ENCODE measurements around the gene TBRG4. TPM values are rescaled to one million over a fixed set of nuclear protein-coding genes. Genes with fewer than 3 reads are reported as not detected.

TBRG4 gene
- total and polyA plus RNA-seq, 8 donors: 15.6 to 39.8 (median 25.2) TPM

GRCh38 chr7:45086331-45087065, 25.0 kb downstream of the TBRG4 start:
- intact Hi-C loops (cut with DNase I): no loop called here
- no peak for FAIRE-seq

GRCh38 chr7:45085619-45086200, 25.8 kb downstream of the TBRG4 start:
- intact Hi-C loops (cut with DNase I): no loop called here
- FAIRE-seq: no peak
- no peak for TF ChIP-seq CTCF (IDR thresholded peaks at IDR 0.05)

More at GRCh38 chr7:45086331-45087065, 25.0 kb downstream of the TBRG4 start:
- H3K36me3 ChIP-seq: no peaks in the 10 kb centered on the region
- DNase-seq (peak in 2 of 6 donors; percentile 40 to 45), ATAC-seq (no peak)
- H3K4me1 ChIP-seq: no peaks in the 10 kb centered on the region
- WGBS, 2 donors: 71 to 78% methylated on average over 15 of the region's 15 CpGs
- no peak overlapping the region for H3K4me3 ChIP-seq
- TF ChIP-seq CTCF (IDR thresholded peaks at IDR 0.05): no peak
- H3K9me3 ChIP-seq: no peaks in the 10 kb centered on the region
- H3K27ac ChIP-seq: no peak overlapping the region
- no peaks in the 10 kb centered on the region for H3K27me3 ChIP-seq

GRCh38 chr7:45084901-45085618, 26.4 kb downstream of the TBRG4 start:
- Histone ChIP-seq H3K36me3 (no peaks in the 10 kb centered on the region), H3K9me3 (no peaks in the 10 kb centered on the region), H3K4me1 (no peaks in the 10 kb centered on the region), H3K27ac (no peak overlapping the region), H3K4me3 (no peak overlapping the region), H3K27me3 (no peaks in the 10 kb centered on the region)
- ATAC-seq (no peak), DNase-seq (peak in 2 of 6 donors; percentile 38 to 51), FAIRE-seq (no peak)
- 78 to 89% methylated on average over 19 to 24 of the region's 24 CpGs for WGBS, 2 donors
- no peak for TF ChIP-seq CTCF (IDR thresholded peaks at IDR 0.05)
- intact Hi-C loops (cut with DNase I): no loop called here

More at GRCh38 chr7:45085619-45086200, 25.8 kb downstream of the TBRG4 start:
- Histone ChIP-seq H3K4me3 (no peak overlapping the region), H3K27me3 (no peaks in the 10 kb centered on the region), H3K36me3 (no peaks in the 10 kb centered on the region), H3K4me1 (no peaks in the 10 kb centered on the region), H3K9me3 (no peaks in the 10 kb centered on the region), H3K27ac (no peak overlapping the region)
- 77 to 84% methylated on average over 17 to 23 of the region's 23 CpGs for WGBS, 2 donors
- ATAC-seq (no peak), DNase-seq (peak in 1 of 6 donors; percentile 68)

GRCh38 chr7:45084336-45084735, 27.2 kb downstream of the TBRG4 start:
- Histone ChIP-seq H3K27ac (no peak overlapping the region), H3K4me1 (no peaks in the 10 kb centered on the region), H3K4me3 (no peak overlapping the region), H3K36me3 (no peaks in the 10 kb centered on the region), H3K27me3 (no peaks in the 10 kb centered on the region), H3K9me3 (no peaks in the 10 kb centered on the region)
- intact Hi-C loops (cut with DNase I): no loop called here
- WGBS, 2 donors: 73 to 75% methylated on average over 5 of the region's 5 CpGs
- no peak for FAIRE-seq
- peak in 1 of 6 donors; percentile 36 for DNase-seq
- TF ChIP-seq CTCF (IDR thresholded peaks at IDR 0.05): no peak
- no peak for ATAC-seq
